ENCODE measurements around the gene MYADML2.
"Not testable (repeated sequence)": the region's sequence is repeated elsewhere in the genome, so short reads cannot be mapped to it uniquely, and the experiment has no call there.

Gene MYADML2

DNA sequence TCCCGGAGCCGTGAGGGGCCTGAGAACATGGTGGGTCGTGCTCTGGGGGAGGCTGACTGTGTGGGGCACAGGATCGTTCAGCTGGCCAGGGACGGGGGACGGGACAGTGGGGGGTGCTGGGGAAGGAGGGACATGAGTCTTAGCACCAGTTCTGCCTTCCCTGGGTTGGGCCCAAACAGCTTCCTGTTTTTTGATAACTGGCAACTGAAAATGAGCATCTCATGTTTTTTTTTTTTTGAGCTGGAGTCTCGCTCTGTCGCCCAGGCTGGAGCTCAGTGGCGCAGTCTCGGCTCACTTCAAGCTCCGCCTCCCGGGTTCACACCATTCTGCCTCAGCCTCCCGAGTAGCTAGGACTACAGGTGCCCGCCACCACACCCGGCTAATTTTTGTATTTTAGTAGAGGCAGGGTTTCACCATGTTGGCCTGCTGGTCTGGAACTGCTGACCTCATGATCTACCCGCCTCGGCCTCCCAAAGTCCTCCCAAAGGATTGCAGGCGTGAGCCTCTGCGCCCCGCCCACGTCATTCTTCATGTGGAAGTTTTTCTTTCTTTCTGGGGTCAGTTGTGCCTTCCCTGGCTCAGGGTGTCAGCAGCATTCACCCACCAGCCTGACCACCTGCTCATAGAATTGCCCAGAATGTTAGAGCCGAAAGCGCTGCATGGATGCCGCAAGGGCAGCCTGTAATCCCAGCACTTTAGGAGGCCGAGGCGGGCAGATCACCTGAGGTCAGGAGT lies 36.8 kb upstream of the MYADML2 start:
- no peaks in the 10 kb centered on the region for H3K27me3 ChIP-seq (ENCODE audit: insufficient read depth, insufficient read length)
- no peak for TF ChIP-seq SUZ12 (IDR thresholded peaks at IDR 0.05; ENCODE audit: extremely low read depth, insufficient read depth, insufficient read length)
- TF ChIP-seq YY1 (IDR thresholded peaks at IDR 0.05; ENCODE audit: insufficient read depth, insufficient read length) = no peak
- TF ChIP-seq ZNF274 (IDR thresholded peaks at IDR 0.05; ENCODE audit: low read depth, low read length) = no peak
- peaks cover 64% of the 10 kb centered on the region for H3K36me3 ChIP-seq (ENCODE audit: insufficient read depth, insufficient read length, low read length)
- no peak for DNase-seq (ENCODE audit: low read depth, low spot score)
- no peak overlapping the region for H3K4me3 ChIP-seq (ENCODE audit: insufficient read length, low read depth)
- no peaks in the 10 kb centered on the region for H3K9me3 ChIP-seq (ENCODE audit: insufficient read depth, low read length)
- peaks cover 9% of the 10 kb centered on the region for H3K4me1 ChIP-seq (ENCODE audit: insufficient read depth, insufficient read length)
- no peak overlapping the region for H3K9ac ChIP-seq (ENCODE audit: insufficient read length, low read depth)

DNA sequence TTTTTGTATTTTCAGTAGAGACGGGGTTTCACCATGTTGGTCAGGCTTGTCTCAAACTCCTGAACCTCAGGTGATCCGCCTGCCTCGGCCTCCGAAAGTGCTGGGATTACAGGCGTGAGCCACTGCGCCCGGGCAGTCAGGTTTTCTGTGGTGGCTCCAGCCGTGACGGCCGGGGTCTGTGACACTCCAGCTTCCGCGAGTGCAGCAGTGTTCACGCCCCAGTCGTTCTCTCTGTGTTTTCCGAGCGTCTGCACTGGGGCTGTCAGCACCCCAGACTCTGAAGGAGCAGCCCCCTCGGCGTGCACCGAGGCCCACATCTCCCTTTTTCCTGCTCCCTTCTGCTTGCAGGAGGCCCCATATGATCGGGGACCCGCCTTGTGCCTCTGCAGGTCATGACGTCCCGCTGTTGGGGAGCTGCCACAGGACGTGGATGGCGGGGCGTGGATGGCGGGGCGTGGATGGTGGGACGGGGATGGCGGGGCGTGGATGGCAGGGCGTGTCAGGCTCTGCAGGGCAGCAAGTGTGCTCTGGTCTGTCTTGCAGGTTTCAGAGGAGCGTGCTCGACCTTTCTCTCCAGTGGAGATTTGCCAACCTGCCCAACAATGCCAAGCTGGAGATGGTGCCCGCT lies 36.1 kb upstream of the MYADML2 start:
- H3K36me3 ChIP-seq (ENCODE audit: insufficient read depth, insufficient read length, low read length) = peaks cover 63% of the 10 kb centered on the region
- H3K9me3 ChIP-seq (ENCODE audit: insufficient read depth, low read length) = no peaks in the 10 kb centered on the region
- no peak overlapping the region for H3K9ac ChIP-seq (ENCODE audit: insufficient read length, low read depth)
- H3K27me3 ChIP-seq (ENCODE audit: insufficient read depth, insufficient read length) = no peaks in the 10 kb centered on the region
- TF ChIP-seq SUZ12 (IDR thresholded peaks at IDR 0.05; ENCODE audit: extremely low read depth, insufficient read depth, insufficient read length) (no peak), YY1 (IDR thresholded peaks at IDR 0.05; ENCODE audit: insufficient read depth, insufficient read length) (no peak), ZNF274 (IDR thresholded peaks at IDR 0.05; ENCODE audit: low read depth, low read length) (no peak)
- DNase-seq (ENCODE audit: low read depth, low spot score) = no peak
- no peak overlapping the region for H3K4me3 ChIP-seq (ENCODE audit: insufficient read length, low read depth)
- H3K4me1 ChIP-seq (ENCODE audit: insufficient read depth, insufficient read length) = peaks cover 14% of the 10 kb centered on the region

GRCh38 chr17:81981511-81981910 lies 34.5 kb upstream of the MYADML2 start:
- H3K4me3 ChIP-seq (ENCODE audit: insufficient read length, low read depth); H3K27me3 ChIP-seq (ENCODE audit: insufficient read depth, insufficient read length); H3K9me3 ChIP-seq (ENCODE audit: insufficient read depth, low read length); H3K9ac ChIP-seq (ENCODE audit: insufficient read length, low read depth); DNase-seq (ENCODE audit: low read depth, low spot score): not testable (repeated sequence)
- Histone ChIP-seq H3K36me3 (ENCODE audit: insufficient read depth, insufficient read length, low read length) (peaks cover 52% of the 10 kb centered on the region), H3K4me1 (ENCODE audit: insufficient read depth, insufficient read length) (peaks cover 16% of the 10 kb centered on the region)

DNA sequence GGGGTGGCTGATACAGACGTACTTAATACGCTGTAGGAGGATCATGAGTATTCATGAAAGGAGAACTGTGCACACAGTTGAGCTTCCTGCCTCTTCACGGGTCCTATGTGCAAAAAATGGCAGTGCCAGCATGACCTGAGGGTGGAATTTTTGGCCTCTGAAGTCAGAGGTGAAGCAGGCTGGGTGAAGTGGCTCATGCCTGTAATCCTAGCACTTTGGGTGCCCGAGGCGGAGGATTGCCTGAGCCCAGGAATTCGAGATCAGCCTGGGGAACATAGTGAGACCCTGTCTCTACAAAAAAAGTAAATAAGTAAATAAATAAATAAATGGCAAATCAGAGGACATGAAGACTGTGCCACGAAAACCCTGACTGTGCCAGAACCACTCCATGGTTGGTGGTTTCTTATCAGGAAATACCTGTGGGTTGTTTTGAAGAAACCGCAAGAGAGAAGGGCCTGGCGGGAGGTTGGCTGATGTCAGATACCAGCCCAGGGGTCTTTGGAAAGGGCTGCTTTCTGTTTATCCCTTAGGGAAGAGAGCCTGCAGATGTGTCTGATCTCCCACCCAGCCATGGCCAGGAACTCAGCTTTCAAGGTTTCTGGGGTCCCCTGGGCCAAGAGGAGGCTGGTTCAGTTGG lies 33.8 kb upstream of the MYADML2 start:
- no peak for DNase-seq (ENCODE audit: low read depth, low spot score)
- peaks cover 46% of the 10 kb centered on the region for H3K36me3 ChIP-seq (ENCODE audit: insufficient read depth, insufficient read length, low read length)
- no peak overlapping the region for H3K4me3 ChIP-seq (ENCODE audit: insufficient read length, low read depth)
- peaks cover 13% of the 10 kb centered on the region for H3K27me3 ChIP-seq (ENCODE audit: insufficient read depth, insufficient read length)
- H3K4me1 ChIP-seq (ENCODE audit: insufficient read depth, insufficient read length) = peaks cover 18% of the 10 kb centered on the region
- H3K9me3 ChIP-seq (ENCODE audit: insufficient read depth, low read length) = no peaks in the 10 kb centered on the region
- no peak overlapping the region for H3K9ac ChIP-seq (ENCODE audit: insufficient read length, low read depth)
- TF ChIP-seq ZNF274 (IDR thresholded peaks at IDR 0.05; ENCODE audit: low read depth, low read length) = no peak
- TF ChIP-seq SUZ12 (IDR thresholded peaks at IDR 0.05; ENCODE audit: extremely low read depth, insufficient read depth, insufficient read length) = no peak
- no peak for TF ChIP-seq YY1 (IDR thresholded peaks at IDR 0.05; ENCODE audit: insufficient read depth, insufficient read length)

GRCh38 chr17:81980122-81980521 lies 33.1 kb upstream of the MYADML2 start:
- Histone ChIP-seq H3K36me3 (ENCODE audit: insufficient read depth, insufficient read length, low read length) (peaks cover 39% of the 10 kb centered on the region), H3K27me3 (ENCODE audit: insufficient read depth, insufficient read length) (peaks cover 15% of the 10 kb centered on the region), H3K4me1 (ENCODE audit: insufficient read depth, insufficient read length) (peaks cover 17% of the 10 kb centered on the region), H3K4me3 (ENCODE audit: insufficient read length, low read depth) (no peak overlapping the region), H3K9me3 (ENCODE audit: insufficient read depth, low read length) (no peaks in the 10 kb centered on the region), H3K9ac (ENCODE audit: insufficient read length, low read depth) (no peak overlapping the region)
- TF ChIP-seq SUZ12 (IDR thresholded peaks at IDR 0.05; ENCODE audit: extremely low read depth, insufficient read depth, insufficient read length) (no peak), ZNF274 (IDR thresholded peaks at IDR 0.05; ENCODE audit: low read depth, low read length) (no peak), YY1 (IDR thresholded peaks at IDR 0.05; ENCODE audit: insufficient read depth, insufficient read length) (no peak)
- no peak for DNase-seq (ENCODE audit: low read depth, low spot score)

GRCh38 chr17:81978524-81979298 lies 31.7 kb upstream of the MYADML2 start:
- no peak for DNase-seq (ENCODE audit: low read depth, low spot score)
- Histone ChIP-seq H3K27me3 (ENCODE audit: insufficient read depth, insufficient read length) (peaks cover 15% of the 10 kb centered on the region), H3K9ac (ENCODE audit: insufficient read length, low read depth) (peak overlapping the region; percentile 75), H3K4me3 (ENCODE audit: insufficient read length, low read depth) (peak overlapping the region; percentile 25), H3K36me3 (ENCODE audit: insufficient read depth, insufficient read length, low read length) (peaks cover 26% of the 10 kb centered on the region), H3K4me1 (ENCODE audit: insufficient read depth, insufficient read length) (peaks cover 14% of the 10 kb centered on the region), H3K9me3 (ENCODE audit: insufficient read depth, low read length) (peaks cover 6% of the 10 kb centered on the region; the same call in 1 of the 2 replicates)
- no peak for TF ChIP-seq YY1 (IDR thresholded peaks at IDR 0.05; ENCODE audit: insufficient read depth, insufficient read length)
- no peak for TF ChIP-seq SUZ12 (IDR thresholded peaks at IDR 0.05; ENCODE audit: extremely low read depth, insufficient read depth, insufficient read length)
- no peak for TF ChIP-seq ZNF274 (IDR thresholded peaks at IDR 0.05; ENCODE audit: low read depth, low read length)
